Measurements from ENCODE around the gene NELL1. TPM values are rescaled to one million over a fixed set of nuclear protein-coding genes. Genes with fewer than 3 reads are reported as not detected.

The NELL1 gene
- total and polyA plus RNA-seq, 4 donors, result 11.0 to 57.9 (median 31.2) TPM

GRCh38 chr11:20688761-20689160, 19.4 kb downstream of the NELL1 start:
- Histone ChIP-seq H3K27ac (ENCODE audit: low read depth, low read length) (no peak overlapping the region), H3K4me1 (ENCODE audit: control insufficient read depth, insufficient read depth, low read length) (no peaks in the 10 kb centered on the region), H3K36me3 (ENCODE audit: control insufficient read depth, insufficient read depth, low read length) (no peaks in the 10 kb centered on the region), H3K9me3 (ENCODE audit: control insufficient read depth, insufficient read depth, low read length) (no peaks in the 10 kb centered on the region), H3K27me3 (ENCODE audit: control insufficient read depth, insufficient read depth, low read length) (no peaks in the 10 kb centered on the region), H3K4me3 (ENCODE audit: low read depth, low read length) (no peak overlapping the region)
- DNase-seq (ENCODE audit: low read depth in 4 of 6, low spot score in 6 of 6), result no peak
- WGBS (ENCODE audit: insufficient coverage), result 83% methylated on average over 1 of the region's 3 CpGs

- no peaks in the 10 kb centered on the region for H3K27me3 ChIP-seq (ENCODE audit: control insufficient read depth, insufficient read depth, low read length)
- H3K27ac ChIP-seq (ENCODE audit: low read depth, low read length), result no peak overlapping the region
- no peak for DNase-seq (ENCODE audit: low read depth in 4 of 6, low spot score in 6 of 6)
- WGBS (ENCODE audit: insufficient coverage), result 88% methylated on average over 6 of the region's 6 CpGs
- no peaks in the 10 kb centered on the region for H3K36me3 ChIP-seq (ENCODE audit: control insufficient read depth, insufficient read depth, low read length)
- no peak overlapping the region for H3K4me3 ChIP-seq (ENCODE audit: low read depth, low read length)
- peaks cover 3% of the 10 kb centered on the region for H3K9me3 ChIP-seq (ENCODE audit: control insufficient read depth, insufficient read depth, low read length)
- no peaks in the 10 kb centered on the region for H3K4me1 ChIP-seq (ENCODE audit: control insufficient read depth, insufficient read depth, low read length)
These were observed 38.5 kb downstream of the NELL1 start for GRCh38 chr11:20707876-20708275.

- 95% methylated on average over 3 of the region's 3 CpGs for WGBS (ENCODE audit: insufficient coverage)
- no peak for DNase-seq (ENCODE audit: low read depth in 4 of 6, low spot score in 6 of 6)
- no peak overlapping the region for H3K27ac ChIP-seq (ENCODE audit: low read depth, low read length)
- H3K4me3 ChIP-seq (ENCODE audit: low read depth, low read length), result no peak overlapping the region
- H3K27me3 ChIP-seq (ENCODE audit: control insufficient read depth, insufficient read depth, low read length), result no peaks in the 10 kb centered on the region
- no peaks in the 10 kb centered on the region for H3K4me1 ChIP-seq (ENCODE audit: control insufficient read depth, insufficient read depth, low read length)
- H3K9me3 ChIP-seq (ENCODE audit: control insufficient read depth, insufficient read depth, low read length), result peaks cover 3% of the 10 kb centered on the region
- no peaks in the 10 kb centered on the region for H3K36me3 ChIP-seq (ENCODE audit: control insufficient read depth, insufficient read depth, low read length)
These were observed 43.5 kb downstream of the NELL1 start for GRCh38 chr11:20712912-20713311.

DNA sequence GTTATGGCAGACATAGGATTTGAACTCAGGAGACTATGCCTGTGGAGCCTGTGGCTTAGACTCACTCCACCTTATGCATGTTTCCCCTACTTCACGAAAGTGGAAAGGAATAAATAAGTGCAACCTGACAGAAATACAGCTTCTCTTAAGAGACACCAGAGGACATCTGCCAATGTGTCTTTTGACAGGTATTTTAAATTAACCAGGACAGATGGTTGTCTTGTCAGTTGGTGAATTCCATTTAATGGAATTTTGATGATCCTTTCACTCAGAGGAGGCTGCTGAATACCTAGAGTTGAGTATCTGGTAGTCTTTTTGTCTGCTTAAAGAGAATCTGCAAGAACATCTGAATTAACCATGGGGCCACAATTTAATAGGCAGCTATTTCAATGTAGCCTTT, 46.1 kb downstream of the NELL1 start:
- WGBS (ENCODE audit: insufficient coverage), result no CpG with 5 or more reads among the region's 1 CpG
- no peaks in the 10 kb centered on the region for H3K27me3 ChIP-seq (ENCODE audit: control insufficient read depth, insufficient read depth, low read length)
- no peak overlapping the region for H3K4me3 ChIP-seq (ENCODE audit: low read depth, low read length)
- no peak overlapping the region for H3K27ac ChIP-seq (ENCODE audit: low read depth, low read length)
- H3K36me3 ChIP-seq (ENCODE audit: control insufficient read depth, insufficient read depth, low read length), result no peaks in the 10 kb centered on the region
- no peaks in the 10 kb centered on the region for H3K4me1 ChIP-seq (ENCODE audit: control insufficient read depth, insufficient read depth, low read length)
- DNase-seq (ENCODE audit: low read depth in 4 of 6, low spot score in 6 of 6), result peak in 1 of 6 donors; percentile 42
- no peaks in the 10 kb centered on the region for H3K9me3 ChIP-seq (ENCODE audit: control insufficient read depth, insufficient read depth, low read length)

DNA sequence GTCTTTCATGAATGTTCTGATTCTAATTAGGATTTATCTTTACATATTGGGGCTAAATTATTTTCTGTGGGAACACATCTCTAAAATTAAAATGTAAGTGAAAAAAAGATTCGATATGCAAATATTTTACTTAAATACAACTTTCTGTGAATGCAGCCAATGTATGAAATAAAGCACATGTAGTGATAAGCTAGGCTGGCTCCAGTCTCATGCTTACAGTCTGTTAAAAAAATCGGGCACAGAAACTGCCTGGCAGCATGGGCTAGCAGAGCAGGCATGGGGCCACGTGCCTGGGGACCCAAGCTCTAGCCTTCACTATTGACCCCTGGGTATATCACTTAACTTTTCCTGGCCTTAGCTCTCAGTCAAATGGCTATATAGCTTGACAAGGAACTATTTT, 46.5 kb downstream of the NELL1 start:
- no peaks in the 10 kb centered on the region for H3K4me1 ChIP-seq (ENCODE audit: control insufficient read depth, insufficient read depth, low read length)
- H3K36me3 ChIP-seq (ENCODE audit: control insufficient read depth, insufficient read depth, low read length), result no peaks in the 10 kb centered on the region
- H3K27me3 ChIP-seq (ENCODE audit: control insufficient read depth, insufficient read depth, low read length), result no peaks in the 10 kb centered on the region
- no peak overlapping the region for H3K27ac ChIP-seq (ENCODE audit: low read depth, low read length)
- DNase-seq (ENCODE audit: low read depth in 4 of 6, low spot score in 6 of 6), result peak in 1 of 6 donors; percentile 68
- WGBS (ENCODE audit: insufficient coverage), result 64% methylated on average over 2 of the region's 3 CpGs
- no peaks in the 10 kb centered on the region for H3K9me3 ChIP-seq (ENCODE audit: control insufficient read depth, insufficient read depth, low read length)
- no peak overlapping the region for H3K4me3 ChIP-seq (ENCODE audit: low read depth, low read length)

GRCh38 chr11:20719821-20720220, 50.4 kb downstream of the NELL1 start:
- H3K27ac ChIP-seq (ENCODE audit: low read depth, low read length), result no peak overlapping the region
- WGBS (ENCODE audit: insufficient coverage), result no CpG with 5 or more reads among the region's 2 CpGs
- H3K9me3 ChIP-seq (ENCODE audit: control insufficient read depth, insufficient read depth, low read length), result no peaks in the 10 kb centered on the region
- no peak for DNase-seq (ENCODE audit: low read depth in 4 of 6, low spot score in 6 of 6)
- H3K4me3 ChIP-seq (ENCODE audit: low read depth, low read length), result no peak overlapping the region
- no peaks in the 10 kb centered on the region for H3K36me3 ChIP-seq (ENCODE audit: control insufficient read depth, insufficient read depth, low read length)
- no peaks in the 10 kb centered on the region for H3K27me3 ChIP-seq (ENCODE audit: control insufficient read depth, insufficient read depth, low read length)
- H3K4me1 ChIP-seq (ENCODE audit: control insufficient read depth, insufficient read depth, low read length), result no peaks in the 10 kb centered on the region

- DNase-seq (ENCODE audit: low read depth in 4 of 6, low spot score in 6 of 6), result no peak
- WGBS (ENCODE audit: insufficient coverage), result 100% methylated on average over 1 of the region's 1 CpG
- no peaks in the 10 kb centered on the region for H3K36me3 ChIP-seq (ENCODE audit: control insufficient read depth, insufficient read depth, low read length)
These were observed 54.0 kb downstream of the NELL1 start for GRCh38 chr11:20723366-20723765.

GRCh38 chr11:20729597-20730105, 60.3 kb downstream of the NELL1 start:
- no peak overlapping the region for H3K4me3 ChIP-seq (ENCODE audit: low read depth, low read length)
- 73% methylated on average over 2 of the region's 4 CpGs for WGBS (ENCODE audit: insufficient coverage)
- no peak overlapping the region for H3K27ac ChIP-seq (ENCODE audit: low read depth, low read length)
- H3K9me3 ChIP-seq (ENCODE audit: control insufficient read depth, insufficient read depth, low read length), result no peaks in the 10 kb centered on the region
- no peaks in the 10 kb centered on the region for H3K27me3 ChIP-seq (ENCODE audit: control insufficient read depth, insufficient read depth, low read length)
- DNase-seq (ENCODE audit: low read depth in 4 of 6, low spot score in 6 of 6), result peak in 3 of 6 donors; percentile 5 to 74 (median 68)
- H3K4me1 ChIP-seq (ENCODE audit: control insufficient read depth, insufficient read depth, low read length), result no peaks in the 10 kb centered on the region
- no peaks in the 10 kb centered on the region for H3K36me3 ChIP-seq (ENCODE audit: control insufficient read depth, insufficient read depth, low read length)

More at GRCh38 chr11:20723366-20723765, 54.0 kb downstream of the NELL1 start:
- no peak overlapping the region for H3K27ac ChIP-seq (ENCODE audit: low read depth, low read length)
- no peaks in the 10 kb centered on the region for H3K27me3 ChIP-seq (ENCODE audit: control insufficient read depth, insufficient read depth, low read length)
- no peak overlapping the region for H3K4me3 ChIP-seq (ENCODE audit: low read depth, low read length)
- no peaks in the 10 kb centered on the region for H3K9me3 ChIP-seq (ENCODE audit: control insufficient read depth, insufficient read depth, low read length)
- no peaks in the 10 kb centered on the region for H3K4me1 ChIP-seq (ENCODE audit: control insufficient read depth, insufficient read depth, low read length)

GRCh38 chr11:20731676-20732215, 62.4 kb downstream of the NELL1 start:
- Histone ChIP-seq H3K27ac (ENCODE audit: low read depth, low read length) (no peak overlapping the region), H3K27me3 (ENCODE audit: control insufficient read depth, insufficient read depth, low read length) (no peaks in the 10 kb centered on the region), H3K9me3 (ENCODE audit: control insufficient read depth, insufficient read depth, low read length) (no peaks in the 10 kb centered on the region), H3K4me3 (ENCODE audit: low read depth, low read length) (no peak overlapping the region), H3K36me3 (ENCODE audit: control insufficient read depth, insufficient read depth, low read length) (no peaks in the 10 kb centered on the region), H3K4me1 (ENCODE audit: control insufficient read depth, insufficient read depth, low read length) (no peaks in the 10 kb centered on the region)
- 80% methylated on average over 1 of the region's 5 CpGs for WGBS (ENCODE audit: insufficient coverage)
- peak in 2 of 6 donors; percentile 2 to 70 for DNase-seq (ENCODE audit: low read depth in 4 of 6, low spot score in 6 of 6)

DNA sequence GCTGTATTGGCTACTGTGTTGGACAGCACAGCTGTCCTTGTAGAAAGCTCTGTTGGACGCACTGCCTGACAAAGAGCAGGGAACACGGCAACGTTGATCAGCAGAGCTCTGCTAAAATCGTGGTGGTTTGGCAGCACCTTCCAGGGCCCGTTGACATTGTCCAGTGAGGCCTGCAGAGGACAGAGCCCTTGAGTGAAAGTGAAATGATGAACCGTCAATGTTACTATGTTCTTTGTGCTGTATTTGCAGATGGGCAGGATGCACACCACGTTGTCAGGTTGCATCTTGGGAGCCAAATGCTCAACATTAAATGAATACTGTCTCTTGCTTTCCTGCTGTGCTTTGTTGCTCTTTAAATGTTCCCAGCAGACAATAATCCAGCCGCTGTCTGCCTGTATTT, 69.7 kb downstream of the NELL1 start:
- no peaks in the 10 kb centered on the region for H3K27me3 ChIP-seq (ENCODE audit: control insufficient read depth, insufficient read depth, low read length)
- no peak overlapping the region for H3K27ac ChIP-seq (ENCODE audit: low read depth, low read length)

More for the DNA sequence above, 69.7 kb downstream of the NELL1 start:
- no peak overlapping the region for H3K4me3 ChIP-seq (ENCODE audit: low read depth, low read length)
- no peaks in the 10 kb centered on the region for H3K4me1 ChIP-seq (ENCODE audit: control insufficient read depth, insufficient read depth, low read length)
- peak in 1 of 6 donors; percentile 39 for DNase-seq (ENCODE audit: low read depth in 4 of 6, low spot score in 6 of 6)
- H3K9me3 ChIP-seq (ENCODE audit: control insufficient read depth, insufficient read depth, low read length), result no peaks in the 10 kb centered on the region
- H3K36me3 ChIP-seq (ENCODE audit: control insufficient read depth, insufficient read depth, low read length), result no peaks in the 10 kb centered on the region
- 35% methylated on average over 6 of the region's 8 CpGs for WGBS (ENCODE audit: insufficient coverage)

Data from spinal cord (tissue), 10 donors.